GM23338 (cell line): ENCODE results near the gene IDUA. TPM values are rescaled to one million over a fixed set of nuclear protein-coding genes. Genes with fewer than 3 reads are reported as not detected.
A peak's percentile ranks its signal among the peaks of the same experiment; 100 is the strongest.

Experiments
- ATAC-seq: fragments of 200-7000 bp; cut with Tn5 transposase; 3 replicates; pipeline ENCODE4 v1.9.1; 2020
- DNase-seq: peaks from one replicate; pipeline ENCODE4 v3.0.0-alpha.2; 2015; ENCODE audit warnings: low spot score
- H2AFZ ChIP-seq: fragments of 200-600 bp; sonication (generic); 2 replicates; pipeline ENCODE4 v1.8.0; 2016; ENCODE audit warnings: antibody characterized with exemption, mild to moderate bottlenecking, moderate library complexity
- H3F3A ChIP-seq: fragments of 200-600 bp; sonication (generic); replicated peaks from 2 replicates; pipeline ENCODE4 v1.8.0; 2017; ENCODE audit warnings: antibody characterized with exemption, mixed run types, low read depth
- H3K27ac ChIP-seq: fragments of 200-600 bp; sonication (generic); 2 replicates; pipeline ENCODE4 v1.6.1; 2016; ENCODE audit warnings: low read depth
- H3K27me3 ChIP-seq: fragments of 200-600 bp; sonication (generic); 2 replicates; pipeline ENCODE4 v1.8.0; 2016; ENCODE audit warnings: mild to moderate bottlenecking, mixed run types, moderate library complexity; ENCODE audit not compliant: insufficient read depth
- H3K36me3 ChIP-seq: fragments of 200-600 bp; sonication (generic); 2 replicates; pipeline ENCODE4 v1.8.0; 2016; ENCODE audit warnings: mild to moderate bottlenecking; ENCODE audit not compliant: insufficient read depth
- H3K4me1 ChIP-seq: fragments of 200-600 bp; sonication (generic); 2 replicates; pipeline ENCODE4 v1.8.0; 2016; ENCODE audit warnings: mild to moderate bottlenecking, moderate library complexity; ENCODE audit not compliant: insufficient read depth
- H3K4me2 ChIP-seq: fragments of 200-600 bp; sonication (generic); 2 replicates; pipeline ENCODE4 v1.7.1; 2017; ENCODE audit warnings: mixed run types
- H3K4me3 ChIP-seq: fragments of 200-600 bp; sonication (generic); 2 replicates; pipeline ENCODE4 v1.6.1; 2016; ENCODE audit warnings: mixed run types
- H3K79me2 ChIP-seq: fragments of 200-600 bp; sonication (generic); replicated peaks from 2 replicates; pipeline ENCODE4 v1.8.0; 2017; ENCODE audit warnings: mild to moderate bottlenecking; ENCODE audit not compliant: insufficient read depth
- H3K9me2 ChIP-seq: fragments of 200-600 bp; sonication (generic); 2 replicates; pipeline ENCODE4 v1.8.0; 2017; ENCODE audit not compliant: insufficient read depth
- H4K20me1 ChIP-seq: fragments of 200-600 bp; sonication (generic); replicated peaks from 2 replicates; pipeline ENCODE4 v1.8.0; 2017; ENCODE audit warnings: mild to moderate bottlenecking; ENCODE audit not compliant: insufficient read depth
- H3K27ac Mint-ChIP-seq: 2 replicates; pipeline ENCODE4 v1.8.0; 2020; ENCODE audit warnings: inconsistent platforms, mild to moderate bottlenecking, moderate library complexity, mixed read lengths
- H3K27me3 Mint-ChIP-seq: 3 replicates; pipeline ENCODE4 v1.8.0; 2022; ENCODE audit warnings: low read depth, mild to moderate bottlenecking, moderate library complexity, mixed read lengths, inconsistent platforms; ENCODE audit not compliant: insufficient read depth, poor library complexity
- H3K36me3 Mint-ChIP-seq: 3 replicates; pipeline ENCODE4 v1.8.0; 2021; ENCODE audit warnings: low read depth, mild to moderate bottlenecking, inconsistent platforms, moderate library complexity, mixed read lengths
- H3K4me1 Mint-ChIP-seq: 3 replicates; pipeline ENCODE4 v1.8.0; 2020; ENCODE audit warnings: mild to moderate bottlenecking, inconsistent platforms, mixed read lengths
- H3K4me3 Mint-ChIP-seq: 3 replicates; pipeline ENCODE4 v1.8.0; 2021; ENCODE audit warnings: moderate library complexity, mild to moderate bottlenecking, inconsistent platforms, mixed read lengths
- H3K9me3 Mint-ChIP-seq: 3 replicates; pipeline ENCODE4 v1.8.0; 2020; ENCODE audit warnings: moderate library complexity, mild to moderate bottlenecking, inconsistent platforms, mixed read lengths
- CTCF ChIP-seq, 2 experiments: fragments of 200-600 bp in 1 of 2; sonication (generic) in 1 of 2; conservative IDR thresholded peaks; 2 replicates each; pipeline versions ENCODE4 v1.5.1 to v1.6.1; 2016 to 2017; ENCODE audit warnings: antibody characterized with exemption in 2 of 2, low read depth in 2 of 2, mild to moderate bottlenecking in 2 of 2, moderate library complexity in 1 of 2
- EZH2 ChIP-seq: fragments of 200-600 bp; sonication (generic); IDR thresholded peaks from one replicate; pipeline ENCODE4 v1.8.0; 2017; ENCODE audit warnings: antibody characterized with exemption, mild to moderate bottlenecking, low read depth; ENCODE audit not compliant: unreplicated experiment
- JUNB ChIP-seq: IDR thresholded peaks from one replicate; pipeline ENCODE4 v1.6.1; 2016; ENCODE audit warnings: antibody characterized with exemption; ENCODE audit not compliant: unreplicated experiment
- NANOG ChIP-seq: IDR thresholded peaks from 2 replicates; pipeline ENCODE4 v1.6.1; 2016; ENCODE audit warnings: antibody characterized with exemption, borderline replicate concordance
- REST ChIP-seq: IDR thresholded peaks from one replicate; pipeline ENCODE4 v1.6.1; 2018; ENCODE audit warnings: antibody characterized with exemption; ENCODE audit not compliant: unreplicated experiment
- ZNF331 ChIP-seq: fragments of 250-450 bp; sonication (Bioruptor Pico); IDR thresholded peaks from 2 replicates; pipeline ENCODE4 v1.5.0; 2020; ENCODE audit warnings: low read depth, mild to moderate bottlenecking, moderate library complexity
- polyA plus RNA-seq: library from polyadenylated mRNA; unstranded; fragments of >200 nt; fragmentation: Nextera tagmentation; extraction: Ambion mirVana; gene quantifications from 2 replicates; pipeline ENCODE4 v1.2.1, GENCODE V29; 2016
- total RNA-seq: library from RNA; depleted of rRNA; stranded (reverse); fragments of >200 nt; shearing (Covaris generic); gene quantifications from 2 replicates; pipeline ENCODE4 v1.2.3, GENCODE V29; 2014
- TF ChIP-seq, protein P1 (sequence below): IDR thresholded peaks from 2 replicates; pipeline ENCODE4 v1.6.1; 2016; ENCODE audit warnings: antibody characterized with exemption

The IDUA gene
- total and polyA plus RNA-seq, 2 experiments from 2014 or later = 1.3 to 6.1 TPM

- peaks cover 10% of the 10 kb centered on the region for H3K27me3 ChIP-seq
- 0 out of 2 replicates have a peak, but pooled peaks cover 3% of the 10 kb centered on the region for H3K79me2 ChIP-seq
- H3K4me1 ChIP-seq = no peaks in the 10 kb centered on the region; the same call in 1 of the 2 replicates
- no peak overlapping the region for H3K4me2 ChIP-seq
- no peaks in the 10 kb centered on the region for H3K9me2 ChIP-seq
- H3K27ac ChIP-seq = no peak overlapping the region
- H2AFZ ChIP-seq = no peak overlapping the region
- TF ChIP-seq EZH2 (no peak), NANOG (no peak), ZNF331 (CRISPR knock-in tag) (no peak), CTCF (conservative IDR thresholded peaks at IDR 0.05; ENCODE audit: low read depth in 2 of 2) (peak in 1 of 2 experiments; percentile 21; a peak in 1 of 4 replicates)
- TF ChIP-seq, protein P1, sequence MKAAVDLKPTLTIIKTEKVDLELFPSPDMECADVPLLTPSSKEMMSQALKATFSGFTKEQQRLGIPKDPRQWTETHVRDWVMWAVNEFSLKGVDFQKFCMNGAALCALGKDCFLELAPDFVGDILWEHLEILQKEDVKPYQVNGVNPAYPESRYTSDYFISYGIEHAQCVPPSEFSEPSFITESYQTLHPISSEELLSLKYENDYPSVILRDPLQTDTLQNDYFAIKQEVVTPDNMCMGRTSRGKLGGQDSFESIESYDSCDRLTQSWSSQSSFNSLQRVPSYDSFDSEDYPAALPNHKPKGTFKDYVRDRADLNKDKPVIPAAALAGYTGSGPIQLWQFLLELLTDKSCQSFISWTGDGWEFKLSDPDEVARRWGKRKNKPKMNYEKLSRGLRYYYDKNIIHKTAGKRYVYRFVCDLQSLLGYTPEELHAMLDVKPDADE = no peak
- H3K4me3 Mint-ChIP-seq = no peak overlapping the region
- H4K20me1 ChIP-seq = peaks cover 6% of the 10 kb centered on the region; the same call in 1 of the 2 replicates
- no peak for DNase-seq
- H3K27ac Mint-ChIP-seq = no peak overlapping the region
- H3K36me3 Mint-ChIP-seq = no peaks in the 10 kb centered on the region; the same call in 2 of the 3 replicates
- H3F3A ChIP-seq = 0 out of 2 replicates have a peak, but pooled peaks cover 5% of the 10 kb centered on the region
- no peak for ATAC-seq
- no peak overlapping the region for H3K4me3 ChIP-seq
- H3K36me3 ChIP-seq = no peaks in the 10 kb centered on the region
- no peaks in the 10 kb centered on the region for H3K9me3 Mint-ChIP-seq
- peaks cover 5% of the 10 kb centered on the region; the same call in 2 of the 3 replicates for H3K4me1 Mint-ChIP-seq
- H3K27me3 Mint-ChIP-seq = peaks cover 13% of the 10 kb centered on the region
Measured at GRCh38 chr4:1015179-1015578, 28.3 kb downstream of the IDUA start.

GRCh38 chr4:1015746-1016145 lies 28.9 kb downstream of the IDUA start:
- Mint-ChIP-seq H3K4me3 (no peak overlapping the region), H3K4me1 (peaks cover under 1% of the 10 kb centered on the region; the same call in 2 of the 3 replicates), H3K27ac (no peak overlapping the region), H3K36me3 (no peaks in the 10 kb centered on the region; the same call in 2 of the 3 replicates), H3K27me3 (peaks cover 7% of the 10 kb centered on the region), H3K9me3 (no peaks in the 10 kb centered on the region)
- Histone ChIP-seq H3F3A (0 out of 2 replicates have a peak, but pooled peaks cover under 1% of the 10 kb centered on the region), H3K9me2 (no peaks in the 10 kb centered on the region), H2AFZ (no peak overlapping the region), H3K4me1 (no peaks in the 10 kb centered on the region; the same call in 1 of the 2 replicates), H3K79me2 (0 out of 2 replicates have a peak, but pooled peaks cover 3% of the 10 kb centered on the region), H3K4me3 (no peak overlapping the region), H4K20me1 (peaks cover 6% of the 10 kb centered on the region; the same call in 1 of the 2 replicates), H3K4me2 (no peak overlapping the region), H3K36me3 (no peaks in the 10 kb centered on the region), H3K27ac (no peak overlapping the region), H3K27me3 (peaks cover 4% of the 10 kb centered on the region)
- TF ChIP-seq JUNB (no peak), CTCF (conservative IDR thresholded peaks at IDR 0.05; ENCODE audit: low read depth in 2 of 2) (no peak), REST (no peak)
- ATAC-seq = no peak
- DNase-seq = no peak
